ENCODE measurements around the gene ITLN2. TPM values are rescaled to one million over a fixed set of nuclear protein-coding genes. Genes with fewer than 3 reads are reported as not detected.
"Not testable (repeated sequence)": the region's sequence is repeated elsewhere in the genome, so short reads cannot be mapped to it uniquely, and the experiment has no call there.

Gene ITLN2
- polyA plus RNA-seq, 5 donors: 0.22 TPM; not detected in 4

GRCh38 chr1:160956966-160957365 lies 2.4 kb upstream of the ITLN2 start:
- no peak for DNase-seq

GRCh38 chr1:160953030-160953429 lies 1.6 kb downstream of the ITLN2 start:
- no peak for DNase-seq

GRCh38 chr1:160952129-160952510 lies 2.5 kb downstream of the ITLN2 start:
- DNase-seq: no peak

GRCh38 chr1:160951443-160952128 lies 3.0 kb downstream of the ITLN2 start:
- DNase-seq: peak in 1 of 2 donors; percentile 41

GRCh38 chr1:160950657-160951056 lies 4.0 kb downstream of the ITLN2 start:
- DNase-seq: no peak

GRCh38 chr1:160949881-160950280 lies 4.7 kb downstream of the ITLN2 start:
- no peak for DNase-seq

GRCh38 chr1:160949216-160949880 lies 5.3 kb downstream of the ITLN2 start:
- DNase-seq: not testable (repeated sequence)

- not testable (repeated sequence) for DNase-seq
These were observed 7.3 kb downstream of the ITLN2 start for GRCh38 chr1:160947174-160947759.

- DNase-seq: not testable (repeated sequence)
These were observed 8.7 kb downstream of the ITLN2 start for GRCh38 chr1:160945881-160946280.

- no peak for DNase-seq
These were observed 9.5 kb downstream of the ITLN2 start for GRCh38 chr1:160945079-160945478.

- DNase-seq: no peak
These were observed 11.7 kb downstream of the ITLN2 start for GRCh38 chr1:160942926-160943325.

GRCh38 chr1:160936666-160937065 lies 17.9 kb downstream of the ITLN2 start:
- DNase-seq: not testable (repeated sequence)

GRCh38 chr1:160935527-160936258 lies 18.9 kb downstream of the ITLN2 start:
- no peak for DNase-seq

- DNase-seq: not testable (repeated sequence)
These were observed 21.3 kb downstream of the ITLN2 start for GRCh38 chr1:160933305-160933704.

GRCh38 chr1:160925652-160926244 lies 28.9 kb downstream of the ITLN2 start:
- no peak for DNase-seq

- DNase-seq: no peak
These were observed 29.6 kb downstream of the ITLN2 start for GRCh38 chr1:160924791-160925651.

GRCh38 chr1:160916666-160917065 lies 37.9 kb downstream of the ITLN2 start:
- DNase-seq: no peak

- not testable (repeated sequence) for DNase-seq
These were observed 41.4 kb downstream of the ITLN2 start for GRCh38 chr1:160913229-160913628.

GRCh38 chr1:160911925-160912324 lies 42.7 kb downstream of the ITLN2 start:
- DNase-seq: no peak

GRCh38 chr1:160911441-160911840 lies 43.2 kb downstream of the ITLN2 start:
- no peak for DNase-seq

GRCh38 chr1:160910170-160910750 lies 44.3 kb downstream of the ITLN2 start:
- DNase-seq: no peak

Measured in right lung (tissue), 5 donors.